Panc1 (cell line): ENCODE measurements around the gene SLCO2A1. TPM values are rescaled to one million over a fixed set of nuclear protein-coding genes. Genes with fewer than 3 reads are reported as not detected.

Experiments
- ATAC-seq: fragments of 200-7000 bp; cut with Tn5 transposase; 2 replicates; pipeline ENCODE4 v1.9.1; 2020; ENCODE audit warnings: mild to moderate bottlenecking, moderate library complexity
- BruUV-seq: library from RNA; stranded (reverse); fragments of 400-500 nt; replicated peaks from 2 replicates; lab custom pipeline; 2021; lab: Mats Ljungman, UMichigan
- CTCF ChIA-PET: fragments of 300-600 bp; sonication (Branson Sonifier 250); formaldehyde crosslinking; loops from one replicate; lab custom pipeline; 2022; ENCODE audit warnings: antibody characterized with exemption; lab: Charles Lee
- POLR2A ChIA-PET: fragments of 300-600 bp; sonication (Branson Sonifier 250); formaldehyde crosslinking; loops from one replicate; lab custom pipeline; 2022; ENCODE audit warnings: antibody characterized with exemption; lab: Charles Lee
- DNase-seq: peaks from one replicate; pipeline ENCODE4 v3.0.0-alpha.2; 2010; ENCODE audit warnings: low read depth, low spot score
- H3K27ac ChIP-seq: 2 replicates; pipeline ENCODE4 v1.5.1; 2011; ENCODE audit warnings: mild to moderate bottlenecking, low read length, inconsistent platforms
- H3K27me3 ChIP-seq: fragments of 200-500 bp; sonication (Bioruptor generic); 2 replicates; pipeline ENCODE4 v1.6.0; 2014; ENCODE audit warnings: low read length, inconsistent platforms; ENCODE audit not compliant: control insufficient read depth, insufficient read depth
- H3K36me3 ChIP-seq: fragments of 200-500 bp; sonication (Bioruptor generic); 2 replicates; pipeline ENCODE4 v1.5.1; 2014; ENCODE audit warnings: inconsistent platforms, mild to moderate bottlenecking, low read length, moderate library complexity; ENCODE audit not compliant: control insufficient read depth, insufficient read depth
- H3K4me1 ChIP-seq: 2 replicates; pipeline ENCODE4 v1.5.1; 2011; ENCODE audit warnings: inconsistent platforms, mild to moderate bottlenecking, low read length, moderate library complexity; ENCODE audit not compliant: control insufficient read depth, insufficient read depth
- H3K4me3 ChIP-seq, 2 experiments: 2 replicates each; pipeline ENCODE4 v1.5.1; 2011 to 2012; ENCODE audit warnings: low read depth in 2 of 2, low read length in 2 of 2, mild to moderate bottlenecking in 2 of 2, inconsistent platforms in 1 of 2, moderate library complexity in 1 of 2
- H3K9me3 ChIP-seq: fragments of 200-500 bp; sonication (Bioruptor generic); 2 replicates; pipeline ENCODE4 v1.5.1; 2014; ENCODE audit warnings: low read depth, mild to moderate bottlenecking, inconsistent platforms, low read length, moderate library complexity; ENCODE audit not compliant: control insufficient read depth, insufficient read depth
- CTCF ChIP-seq: fragments of 450-650 bp; IDR thresholded peaks from 2 replicates; pipeline ENCODE4 v1.5.1; 2017; ENCODE audit warnings: mild to moderate bottlenecking
- POLR2AphosphoS5 ChIP-seq: IDR thresholded peaks from 2 replicates; pipeline ENCODE4 v1.6.1; 2012; ENCODE audit warnings: mild to moderate bottlenecking, low read depth, low read length, moderate library complexity
- REST ChIP-seq, 2 experiments: IDR thresholded peaks; 2 replicates each; pipeline ENCODE4 v1.6.1; 2011 to 2012; ENCODE audit warnings: low read depth in 2 of 2, control low read depth in 1 of 2, low read length in 1 of 2, mild to moderate bottlenecking in 1 of 2, moderate library complexity in 1 of 2; ENCODE audit not compliant: insufficient read depth in 1 of 2
- SIN3A ChIP-seq: IDR thresholded peaks from 2 replicates; pipeline ENCODE4 v1.6.1; 2012; ENCODE audit warnings: low read depth, mild to moderate bottlenecking, low read length, moderate library complexity, borderline replicate concordance; ENCODE audit not compliant: insufficient read depth
- TCF7L2 ChIP-seq: IDR thresholded peaks from 2 replicates; pipeline ENCODE4 v1.6.1; 2011; ENCODE audit warnings: mild to moderate bottlenecking, low read depth, low read length, inconsistent platforms
- in situ Hi-C: cut with HindIII; loops from 2 replicates; pipeline ENCODE4 v1.10.0; 2016; ENCODE audit warnings: low sequenced_read_pairs, low pct_unique_long_range_greater_than_20kb
- intact Hi-C: fragments of 100-400 bp; cut with micrococcal nuclease; formaldehyde crosslinking; loops from one replicate; pipeline ENCODE4 v1.10.0; 2022; ENCODE audit not compliant: unreplicated experiment
- total RNA-seq: library from RNA; stranded (reverse); gene quantifications from one replicate; pipeline ENCODE4 v1.2.1, GENCODE V29; 2021; ENCODE audit not compliant: unreplicated experiment

SLCO2A1 gene
- total RNA-seq, 1 experiment from 2014 or later, result 0.62 TPM

- DNase-seq (no peak), ATAC-seq (no peak)
- no peaks in the 10 kb centered on the region for H3K4me1 ChIP-seq
- H3K27ac ChIP-seq, result no peak overlapping the region
- ChIA-PET POLR2A (no interaction called here), CTCF (no interaction called here)
- no peaks in the 10 kb centered on the region for H3K27me3 ChIP-seq
- H3K36me3 ChIP-seq, result no peaks in the 10 kb centered on the region
- in situ Hi-C loops (no loop called here), intact Hi-C loops (no loop called here)
- no TSS peak for BruUV-seq
- TF ChIP-seq CTCF (no peak), REST (IDR thresholded peaks at IDR 0.05; ENCODE audit: insufficient read depth in 1 of 2, low read depth in 2 of 2, low read length in 1 of 2) (no peak), POLR2AphosphoS5 (no peak), SIN3A (no peak), TCF7L2 (no peak)
- no peaks in the 10 kb centered on the region for H3K9me3 ChIP-seq
- no peak overlapping the region for H3K4me3 ChIP-seq
Observed at GRCh38 chr3:133987948-133988484, 41.7 kb downstream of the SLCO2A1 start.

GRCh38 chr3:133987136-133987535, 42.6 kb downstream of the SLCO2A1 start:
- DNase-seq, result no peak
- ChIA-PET POLR2A (no interaction called here), CTCF (no interaction called here)
- no peak for TF ChIP-seq SIN3A
- TF ChIP-seq POLR2AphosphoS5, result no peak
- no peak overlapping the region for H3K27ac ChIP-seq
- H3K4me3 ChIP-seq, result no peak overlapping the region
- in situ Hi-C loops (no loop called here), intact Hi-C loops (no loop called here)
- BruUV-seq, result no TSS peak
- H3K36me3 ChIP-seq, result no peaks in the 10 kb centered on the region
- no peaks in the 10 kb centered on the region for H3K9me3 ChIP-seq
- no peak for ATAC-seq
- no peaks in the 10 kb centered on the region for H3K27me3 ChIP-seq
- H3K4me1 ChIP-seq, result no peaks in the 10 kb centered on the region

- intact Hi-C loops (no loop called here), in situ Hi-C loops (no loop called here)
- H3K4me1 ChIP-seq, result no peaks in the 10 kb centered on the region
- no peak overlapping the region for H3K4me3 ChIP-seq
- ATAC-seq (no peak), DNase-seq (no peak)
- no peaks in the 10 kb centered on the region for H3K36me3 ChIP-seq
- no peaks in the 10 kb centered on the region for H3K9me3 ChIP-seq
- no TSS peak for BruUV-seq
- no peak for TF ChIP-seq TCF7L2
- no peak for TF ChIP-seq POLR2AphosphoS5
- TF ChIP-seq SIN3A, result no peak
- no peak for TF ChIP-seq REST (IDR thresholded peaks at IDR 0.05; ENCODE audit: insufficient read depth in 1 of 2, low read depth in 2 of 2, low read length in 1 of 2)
- TF ChIP-seq CTCF, result no peak
- no peak overlapping the region for H3K27ac ChIP-seq
- no peaks in the 10 kb centered on the region for H3K27me3 ChIP-seq
- ChIA-PET POLR2A (no interaction called here), CTCF (no interaction called here)
Observed at GRCh38 chr3:133986311-133986710, 43.4 kb downstream of the SLCO2A1 start.
